WERI-Rb-1 (cell line): ENCODE results near the gene TNNT2.

ENCODE experiments used
- DNase-seq: peaks from one replicate; pipeline ENCODE4 v3.0.0-alpha.2; 2020
- H3K27ac ChIP-seq: fragments of 250-450 bp; sonication (Bioruptor Pico); 2 replicates; pipeline ENCODE4 v1.5.1; 2020; ENCODE audit warnings: mild to moderate bottlenecking, moderate library complexity
- H3K27me3 ChIP-seq: fragments of 250-450 bp; sonication (Bioruptor Pico); 2 replicates; pipeline ENCODE4 v1.5.1; 2021; ENCODE audit warnings: mild to moderate bottlenecking, low read depth, moderate library complexity; ENCODE audit not compliant: insufficient read depth, severe bottlenecking
- H3K36me3 ChIP-seq: fragments of 250-450 bp; sonication (Bioruptor Pico); 2 replicates; pipeline ENCODE4 v1.5.1; 2020; ENCODE audit warnings: mild to moderate bottlenecking, moderate library complexity
- H3K4me3 ChIP-seq: 2 replicates; pipeline ENCODE4 v1.5.1; 2011; ENCODE audit warnings: low read depth, mild to moderate bottlenecking, control low read depth, low read length
- H3K9me3 ChIP-seq: fragments of 250-450 bp; sonication (Bioruptor Pico); 2 replicates; pipeline ENCODE4 v1.5.1; 2021; ENCODE audit warnings: mild to moderate bottlenecking, moderate library complexity; ENCODE audit not compliant: severe bottlenecking
- CTCF ChIP-seq: IDR thresholded peaks from 2 replicates; pipeline ENCODE4 v1.5.1; 2011; ENCODE audit warnings: low read depth, mild to moderate bottlenecking, control low read depth, inconsistent platforms, low read length

TNNT2 gene

GRCh38 chr1:201356701-201357100, 20.8 kb downstream of the TNNT2 start:
- Histone ChIP-seq H3K27me3 (peaks cover 2% of the 10 kb centered on the region), H3K9me3 (no peaks in the 10 kb centered on the region), H3K36me3 (no peaks in the 10 kb centered on the region), H3K4me3 (no peak overlapping the region), H3K27ac (no peak overlapping the region)
- TF ChIP-seq CTCF, result no peak
- no peak for DNase-seq

- no peak for DNase-seq
- H3K9me3 ChIP-seq, result no peaks in the 10 kb centered on the region
- no peaks in the 10 kb centered on the region for H3K36me3 ChIP-seq
- H3K27me3 ChIP-seq, result peaks cover 2% of the 10 kb centered on the region
- TF ChIP-seq CTCF, result no peak
- no peak overlapping the region for H3K27ac ChIP-seq
- no peak overlapping the region for H3K4me3 ChIP-seq
Observed at GRCh38 chr1:201356236-201356635, 21.2 kb downstream of the TNNT2 start.

GRCh38 chr1:201355471-201355870, 22.0 kb downstream of the TNNT2 start:
- no peaks in the 10 kb centered on the region for H3K9me3 ChIP-seq
- TF ChIP-seq CTCF, result no peak
- no peak for DNase-seq

GRCh38 chr1:201354901-201355295, 22.6 kb downstream of the TNNT2 start:
- TF ChIP-seq CTCF, result no peak
- H3K4me3 ChIP-seq, result no peak overlapping the region
- H3K27me3 ChIP-seq, result peaks cover 2% of the 10 kb centered on the region
- DNase-seq, result no peak
- no peak overlapping the region for H3K27ac ChIP-seq
- H3K36me3 ChIP-seq, result no peaks in the 10 kb centered on the region
- no peaks in the 10 kb centered on the region for H3K9me3 ChIP-seq

More at GRCh38 chr1:201355471-201355870, 22.0 kb downstream of the TNNT2 start:
- no peak overlapping the region for H3K4me3 ChIP-seq
- peaks cover 2% of the 10 kb centered on the region for H3K27me3 ChIP-seq
- H3K36me3 ChIP-seq, result no peaks in the 10 kb centered on the region
- no peak overlapping the region for H3K27ac ChIP-seq

GRCh38 chr1:201354151-201354900, 23.2 kb downstream of the TNNT2 start:
- Histone ChIP-seq H3K27ac (no peak overlapping the region), H3K36me3 (no peaks in the 10 kb centered on the region), H3K27me3 (peaks cover 2% of the 10 kb centered on the region), H3K4me3 (no peak overlapping the region), H3K9me3 (no peaks in the 10 kb centered on the region)
- TF ChIP-seq CTCF, result 0 out of 2 replicates have a peak, but pooled peaks have one; percentile 32
- no peak for DNase-seq
